ENCODE data around the gene DYSF.
A peak's percentile ranks its signal among the peaks of the same experiment; 100 is the strongest.

DYSF gene

DNA sequence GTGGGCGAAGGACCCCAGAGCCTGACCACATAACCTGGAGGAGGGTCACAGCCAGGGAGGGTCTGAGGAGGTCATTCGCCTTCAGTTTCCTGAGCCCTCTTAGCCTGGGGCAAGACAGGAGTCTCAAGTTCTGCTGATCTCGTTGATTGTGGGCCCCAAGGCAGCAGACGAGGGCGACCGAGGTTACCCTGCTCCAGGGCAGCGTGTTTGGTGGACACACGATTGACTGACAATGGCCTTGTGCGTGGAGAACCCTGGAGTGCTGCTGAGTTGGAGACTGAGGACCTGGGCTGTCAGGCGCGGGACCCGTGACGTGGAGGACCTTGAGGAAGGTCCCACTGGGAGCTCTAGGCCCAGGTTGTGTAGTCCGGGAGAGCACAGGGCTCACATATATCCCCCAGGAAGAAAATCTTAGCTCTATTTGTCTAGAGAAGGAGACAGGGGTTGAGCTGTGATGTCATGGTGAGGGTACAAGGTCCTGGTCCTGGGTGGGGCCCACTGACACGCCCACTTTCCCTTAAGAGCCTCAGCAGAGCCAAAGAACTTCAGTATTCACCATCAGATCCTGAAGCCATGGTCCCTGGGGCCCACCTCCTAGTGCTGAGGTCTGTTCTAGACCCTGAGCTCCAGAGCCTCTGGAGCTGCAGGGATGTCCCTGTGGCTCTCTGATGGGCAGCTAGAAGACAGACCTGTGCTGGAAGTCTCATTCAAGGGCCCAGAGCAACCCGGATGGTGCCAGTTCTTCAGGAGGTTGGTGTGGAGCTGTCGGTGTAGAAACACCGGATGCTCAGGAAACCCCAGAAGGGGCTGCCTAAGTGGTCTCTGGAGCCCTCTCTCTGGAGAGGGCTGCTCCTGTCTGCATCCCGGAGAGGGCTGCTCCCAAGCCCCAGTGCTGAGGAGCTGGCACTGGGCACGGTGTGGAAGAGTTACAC is 53.1 kb downstream of the DYSF start:
- H3K4me3 ChIP-seq (ENCODE audit: low read depth, low read length): no peak overlapping the region
- TF ChIP-seq, protein P1, sequence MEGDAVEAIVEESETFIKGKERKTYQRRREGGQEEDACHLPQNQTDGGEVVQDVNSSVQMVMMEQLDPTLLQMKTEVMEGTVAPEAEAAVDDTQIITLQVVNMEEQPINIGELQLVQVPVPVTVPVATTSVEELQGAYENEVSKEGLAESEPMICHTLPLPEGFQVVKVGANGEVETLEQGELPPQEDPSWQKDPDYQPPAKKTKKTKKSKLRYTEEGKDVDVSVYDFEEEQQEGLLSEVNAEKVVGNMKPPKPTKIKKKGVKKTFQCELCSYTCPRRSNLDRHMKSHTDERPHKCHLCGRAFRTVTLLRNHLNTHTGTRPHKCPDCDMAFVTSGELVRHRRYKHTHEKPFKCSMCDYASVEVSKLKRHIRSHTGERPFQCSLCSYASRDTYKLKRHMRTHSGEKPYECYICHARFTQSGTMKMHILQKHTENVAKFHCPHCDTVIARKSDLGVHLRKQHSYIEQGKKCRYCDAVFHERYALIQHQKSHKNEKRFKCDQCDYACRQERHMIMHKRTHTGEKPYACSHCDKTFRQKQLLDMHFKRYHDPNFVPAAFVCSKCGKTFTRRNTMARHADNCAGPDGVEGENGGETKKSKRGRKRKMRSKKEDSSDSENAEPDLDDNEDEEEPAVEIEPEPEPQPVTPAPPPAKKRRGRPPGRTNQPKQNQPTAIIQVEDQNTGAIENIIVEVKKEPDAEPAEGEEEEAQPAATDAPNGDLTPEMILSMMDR (IDR thresholded peaks at IDR 0.05; ENCODE audit: low read depth, low read length, missing control alignments): no peak
- DNase-seq (ENCODE audit: low read depth): no peak

DNA sequence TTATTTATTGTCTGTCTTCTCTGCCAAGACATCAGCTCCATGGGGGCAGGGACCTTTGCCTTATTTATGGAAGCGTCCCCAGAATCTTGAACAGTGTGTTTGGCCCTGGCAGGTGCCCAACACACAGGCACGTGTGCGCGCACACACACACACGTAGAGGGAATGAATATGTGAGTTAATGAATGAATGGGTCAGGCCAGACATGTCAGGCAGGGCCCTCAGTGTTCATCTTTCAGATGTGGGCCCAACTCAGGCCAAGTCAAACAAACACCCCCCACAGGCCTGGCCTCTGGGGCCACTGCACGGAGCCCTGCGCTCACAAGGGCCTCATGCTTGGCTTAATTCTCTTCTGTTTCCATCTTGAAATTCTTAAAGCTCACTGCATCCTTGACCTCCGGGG is 54.1 kb downstream of the DYSF start:
- H3K4me3 ChIP-seq (ENCODE audit: low read depth, low read length): no peak overlapping the region
- TF ChIP-seq, protein P1 (IDR thresholded peaks at IDR 0.05; ENCODE audit: low read depth, low read length, missing control alignments): no peak
- no peak for DNase-seq (ENCODE audit: low read depth)

GRCh38 chr2:71510196-71510807 is 56.9 kb downstream of the DYSF start:
- DNase-seq (ENCODE audit: low read depth): no peak
- TF ChIP-seq, protein P1 (IDR thresholded peaks at IDR 0.05; ENCODE audit: low read depth, low read length, missing control alignments): peak; percentile 94
- no peak overlapping the region for H3K4me3 ChIP-seq (ENCODE audit: low read depth, low read length)

- TF ChIP-seq, protein P1 (IDR thresholded peaks at IDR 0.05; ENCODE audit: low read depth, low read length, missing control alignments): no peak
- no peak overlapping the region for H3K4me3 ChIP-seq (ENCODE audit: low read depth, low read length)
- no peak for DNase-seq (ENCODE audit: low read depth)
These were observed 57.6 kb downstream of the DYSF start for GRCh38 chr2:71510938-71511337.

DNA sequence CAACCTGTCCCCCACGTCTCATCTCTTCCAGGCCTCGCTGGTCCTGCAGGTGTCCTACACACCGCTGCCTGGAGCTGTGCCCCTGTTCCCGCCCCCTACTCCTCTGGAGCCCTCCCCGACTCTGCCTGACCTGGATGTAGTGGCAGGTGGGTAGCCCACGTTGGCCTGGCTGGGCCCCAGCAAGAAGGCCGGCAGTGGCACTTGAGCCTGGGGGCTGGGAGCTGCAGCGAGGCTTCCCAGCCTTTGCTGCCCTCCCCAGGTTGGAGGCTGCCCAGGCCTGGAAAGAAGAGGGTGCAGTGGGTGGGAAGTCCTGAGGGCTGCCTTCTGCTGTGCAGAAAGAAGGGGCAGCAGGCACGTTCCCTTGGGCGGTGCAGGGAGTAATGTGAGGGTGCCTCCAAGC is 58.4 kb downstream of the DYSF start:
- no peak for DNase-seq (ENCODE audit: low read depth)
- TF ChIP-seq, protein P1 (IDR thresholded peaks at IDR 0.05; ENCODE audit: low read depth, low read length, missing control alignments): no peak
- H3K4me3 ChIP-seq (ENCODE audit: low read depth, low read length): no peak overlapping the region

DNA sequence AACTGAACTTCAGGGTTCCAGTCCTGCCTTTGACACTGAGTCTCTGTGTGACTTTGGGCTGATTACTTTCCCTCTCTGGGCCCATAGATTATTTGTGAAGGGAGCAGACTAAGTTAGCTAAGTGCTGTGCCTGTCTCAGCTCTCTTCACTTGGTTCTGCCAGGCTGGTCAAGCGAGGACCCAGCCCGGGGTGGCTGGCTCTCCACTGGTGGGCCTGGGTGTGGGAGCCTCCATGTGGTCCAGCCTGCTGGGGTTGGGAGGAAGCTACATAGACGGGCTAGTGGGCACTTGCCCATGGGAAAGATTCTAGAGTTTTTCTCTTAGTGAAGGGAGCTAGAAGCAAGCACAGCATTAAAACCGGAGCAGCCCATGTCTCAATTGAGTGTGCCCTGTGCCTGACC is 59.0 kb downstream of the DYSF start:
- H3K4me3 ChIP-seq (ENCODE audit: low read depth, low read length): no peak overlapping the region
- no peak for DNase-seq (ENCODE audit: low read depth)
- TF ChIP-seq, protein P1 (IDR thresholded peaks at IDR 0.05; ENCODE audit: low read depth, low read length, missing control alignments): no peak
